HG03469 (cell line): Measurements from ENCODE around the gene EYA2.

Experiments
- ATAC-seq: cut with Tn5 transposase; IDR thresholded peaks from one replicate; pipeline ENCODE4 v1.9.1; 2021; ENCODE audit warnings: mild to moderate bottlenecking, moderate library complexity, moderate number of reproducible peaks; ENCODE audit not compliant: unreplicated experiment

EYA2 gene

GRCh38 chr20:47057661-47058060, 163.0 kb downstream of the EYA2 start:
- no peak for ATAC-seq

GRCh38 chr20:47058236-47058635, 163.6 kb downstream of the EYA2 start:
- no peak for ATAC-seq

- no peak for ATAC-seq
Observed at GRCh38 chr20:47059536-47059935, 164.9 kb downstream of the EYA2 start.

- no peak for ATAC-seq
Observed at GRCh38 chr20:47061549-47061948, 166.9 kb downstream of the EYA2 start.

GRCh38 chr20:47062226-47062890, 167.7 kb downstream of the EYA2 start:
- ATAC-seq = no peak

- no peak for ATAC-seq
Observed at GRCh38 chr20:47063407-47063806, 168.8 kb downstream of the EYA2 start.

- ATAC-seq = no peak
Observed at GRCh38 chr20:47063808-47064207, 169.2 kb downstream of the EYA2 start.

GRCh38 chr20:47066484-47067270, 172.0 kb downstream of the EYA2 start:
- ATAC-seq = no peak

GRCh38 chr20:47067776-47068175, 173.1 kb downstream of the EYA2 start:
- no peak for ATAC-seq

GRCh38 chr20:47070176-47070575, 175.5 kb downstream of the EYA2 start:
- no peak for ATAC-seq

- no peak for ATAC-seq
Observed at GRCh38 chr20:47071646-47072185, 177.1 kb downstream of the EYA2 start.

- no peak for ATAC-seq
Observed at GRCh38 chr20:47073766-47074475, 179.3 kb downstream of the EYA2 start.

- ATAC-seq = no peak
Observed at GRCh38 chr20:47075263-47075662, 180.6 kb downstream of the EYA2 start.

GRCh38 chr20:47079047-47079446, 184.4 kb downstream of the EYA2 start:
- no peak for ATAC-seq

- ATAC-seq = no peak
Observed at GRCh38 chr20:47080365-47080764, 185.7 kb downstream of the EYA2 start.

GRCh38 chr20:47086316-47086715, 191.7 kb downstream of the EYA2 start:
- ATAC-seq = no peak

- ATAC-seq = no peak
Observed at GRCh38 chr20:47088335-47088734, 193.7 kb downstream of the EYA2 start.

GRCh38 chr20:47089151-47089550, 194.5 kb downstream of the EYA2 start:
- ATAC-seq = no peak

GRCh38 chr20:47090835-47091234, 196.2 kb downstream of the EYA2 start:
- ATAC-seq = no peak

GRCh38 chr20:47093320-47093966, 198.8 kb downstream of the EYA2 start:
- ATAC-seq = no peak

- no peak for ATAC-seq
Observed at GRCh38 chr20:47095690-47096089, 201.0 kb downstream of the EYA2 start.
